ENCODE measurements around the gene RAE1.

RAE1 gene

GRCh38 chr20:57401565-57401918 lies 50.5 kb downstream of the RAE1 start:
- no peak for FAIRE-seq

GRCh38 chr20:57402206-57403125 lies 51.4 kb downstream of the RAE1 start:
- FAIRE-seq: no peak

DNA sequence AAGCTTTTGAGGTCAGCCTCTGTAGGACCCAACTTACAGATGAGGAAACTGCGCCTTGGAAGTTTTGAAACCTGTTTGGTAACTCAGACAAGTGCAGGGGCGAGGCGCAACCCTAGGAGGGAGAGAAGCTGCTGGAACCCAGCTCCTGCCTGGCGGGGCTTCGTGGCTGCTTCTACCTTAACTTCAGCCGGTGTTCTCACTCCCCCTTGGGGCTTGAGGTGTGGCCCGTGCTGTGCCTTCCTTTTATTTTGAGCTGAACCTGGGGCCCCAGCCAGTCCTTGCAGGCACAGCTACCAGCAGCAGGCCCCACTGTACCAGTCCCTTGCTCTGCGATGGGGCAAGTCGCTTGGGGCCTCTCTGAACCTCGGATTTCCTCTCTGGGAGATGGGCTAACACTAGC lies 52.2 kb downstream of the RAE1 start:
- no peak for FAIRE-seq

- FAIRE-seq: no peak
Observed at GRCh38 chr20:57404006-57404405, 53.0 kb downstream of the RAE1 start.

DNA sequence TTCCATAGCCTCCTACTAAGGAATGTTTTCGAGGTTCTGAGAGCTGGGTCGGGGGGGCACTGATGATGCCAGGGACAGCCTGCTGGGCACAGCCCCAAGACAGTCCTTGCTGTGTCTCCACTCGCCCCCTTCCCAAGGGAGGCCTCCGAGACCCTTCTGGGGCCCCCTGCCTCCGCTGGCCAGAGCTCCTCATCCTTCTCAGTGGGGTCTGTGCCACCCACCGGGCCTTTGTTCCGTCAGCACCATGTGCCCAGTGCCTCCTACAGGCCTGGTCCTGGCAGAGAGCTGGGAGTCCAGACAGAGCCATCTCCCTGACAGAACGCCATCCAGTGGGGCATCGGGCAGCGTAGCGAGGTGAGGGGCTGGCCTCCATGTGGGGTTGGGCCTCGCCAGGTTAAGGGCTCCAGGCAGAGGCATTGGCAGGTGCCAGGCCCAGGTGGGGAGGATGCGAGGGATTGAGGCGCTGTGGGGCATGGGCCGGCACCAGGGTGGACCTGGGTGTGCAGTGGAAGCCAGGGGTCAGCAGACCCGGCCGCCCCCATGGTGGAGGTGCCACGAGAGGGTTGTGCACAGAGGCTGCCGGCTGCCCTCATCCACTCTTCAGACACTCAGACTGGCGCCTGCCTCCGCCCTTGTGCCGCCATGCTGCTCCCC lies 53.5 kb downstream of the RAE1 start:
- no peak for FAIRE-seq

DNA sequence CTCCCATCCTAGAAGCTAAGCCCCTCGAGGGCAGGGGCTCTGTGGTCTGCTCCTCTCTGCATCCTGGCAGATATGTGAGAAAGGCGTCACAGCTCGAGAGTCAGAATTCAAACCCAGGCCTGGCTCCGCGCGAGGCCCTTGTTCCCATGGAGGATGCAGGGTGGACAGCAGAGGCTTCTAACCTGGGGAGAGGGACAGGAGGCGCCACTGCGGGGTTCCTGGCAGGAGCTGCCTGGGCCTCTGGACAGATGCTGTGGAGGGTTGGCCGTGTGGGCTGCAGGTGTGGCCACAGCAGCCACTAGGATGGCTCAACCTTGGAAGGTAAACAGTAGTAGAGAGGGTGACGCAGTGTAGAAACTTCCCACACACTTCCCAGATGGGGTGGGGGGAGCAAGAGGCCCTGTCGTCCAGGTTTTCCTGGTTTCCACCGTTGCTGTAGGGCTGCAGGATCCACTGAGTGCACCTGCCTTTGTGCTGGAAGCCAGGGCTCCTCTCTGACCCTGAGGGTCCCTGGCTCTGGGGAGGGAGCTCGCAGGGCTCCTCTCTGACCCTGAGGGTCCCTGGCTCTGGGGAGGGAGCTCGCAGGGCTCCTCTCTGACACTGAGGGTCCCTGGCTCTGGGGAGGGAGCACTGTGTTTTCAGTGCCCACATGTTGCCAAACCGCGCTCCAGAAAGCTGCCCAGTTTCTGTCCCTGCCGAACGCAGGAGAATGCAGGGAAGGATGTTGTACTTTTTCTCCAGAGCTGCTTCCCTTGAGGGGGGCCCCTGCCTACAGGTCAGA lies 54.4 kb downstream of the RAE1 start:
- no peak for FAIRE-seq

GRCh38 chr20:57407541-57407956 lies 56.5 kb downstream of the RAE1 start:
- FAIRE-seq: no peak

- FAIRE-seq: no peak
Observed at GRCh38 chr20:57408131-57408530, 57.1 kb downstream of the RAE1 start.

GRCh38 chr20:57408536-57409233 lies 57.6 kb downstream of the RAE1 start:
- FAIRE-seq: no peak

DNA sequence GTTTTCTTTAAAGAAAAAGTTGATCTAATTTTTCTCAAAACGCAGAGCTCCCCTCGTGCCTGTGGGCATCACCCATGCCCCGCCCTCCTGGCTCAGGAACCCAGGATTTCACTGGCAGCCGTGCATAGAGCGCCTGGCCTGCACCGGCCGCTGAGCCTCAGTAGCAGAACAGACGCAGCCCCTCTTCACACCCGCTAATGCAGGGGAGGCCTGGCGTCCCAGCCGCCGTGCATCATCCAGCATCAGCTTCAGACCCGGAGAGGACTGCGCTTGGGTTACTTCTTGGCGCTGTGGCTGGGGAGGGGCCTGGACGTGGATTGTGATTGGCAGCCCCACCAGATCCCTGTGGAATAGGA lies 58.2 kb downstream of the RAE1 start:
- no peak for FAIRE-seq

DNA sequence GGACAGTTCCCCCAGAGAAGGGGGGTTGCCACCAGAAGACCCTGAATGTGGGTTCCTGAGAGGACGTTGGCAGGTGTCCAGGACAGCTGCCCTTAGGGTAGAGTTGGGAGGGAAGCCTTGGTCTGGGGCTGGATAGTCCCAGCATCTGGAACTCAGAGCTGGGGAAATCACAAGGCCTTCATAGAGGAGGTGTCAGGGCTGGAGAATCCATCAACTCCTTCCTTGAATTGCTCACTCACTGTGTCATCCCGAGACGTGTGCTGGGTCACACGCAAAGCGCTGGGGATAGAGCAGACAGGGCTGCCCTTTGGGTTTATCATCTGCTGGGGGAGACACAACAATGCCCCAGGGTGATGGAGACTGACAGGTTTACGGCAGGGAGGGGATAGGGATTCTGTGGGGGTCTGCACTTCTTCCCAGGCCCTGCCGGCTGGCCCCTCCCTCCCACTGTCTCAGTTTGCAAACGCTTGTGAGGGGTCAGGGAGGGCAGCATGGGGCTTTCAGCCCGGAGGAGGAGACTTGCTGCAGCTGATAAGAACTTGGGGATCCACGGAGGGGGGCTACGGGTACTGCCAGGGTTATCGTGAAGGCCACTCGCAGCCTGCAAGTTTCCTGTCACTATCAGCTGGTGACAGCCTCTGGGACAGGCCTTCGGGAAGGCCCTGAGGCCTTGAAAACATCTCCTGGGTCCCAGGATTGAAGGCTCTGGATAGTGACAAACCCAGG lies 58.8 kb downstream of the RAE1 start:
- FAIRE-seq: no peak

DNA sequence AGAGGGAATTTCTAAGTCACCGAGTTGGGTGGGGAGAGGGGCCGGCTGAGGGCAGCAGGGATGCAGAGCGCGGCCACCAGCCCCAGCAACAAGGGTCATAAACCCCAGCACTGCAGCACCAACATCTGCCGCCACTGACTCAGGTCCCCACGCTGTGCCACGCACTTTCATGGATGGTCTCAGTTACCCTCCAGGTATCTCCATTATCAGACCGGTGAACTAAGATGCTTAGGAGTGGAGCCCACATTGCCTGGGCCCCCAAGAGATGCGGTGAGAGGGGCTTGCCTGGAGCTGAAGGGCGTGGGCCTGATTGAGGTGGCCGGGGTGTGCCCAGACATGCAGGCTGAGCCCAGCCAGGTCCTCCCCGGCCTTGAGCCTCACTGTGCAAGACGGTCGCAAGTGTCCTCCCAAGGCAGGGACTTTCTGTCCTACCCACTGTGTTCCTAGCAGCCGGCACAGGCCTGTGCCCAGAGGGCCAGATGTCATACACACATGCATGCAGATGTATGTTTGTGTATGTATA lies 59.4 kb downstream of the RAE1 start:
- FAIRE-seq: no peak

GRCh38 chr20:57410924-57411323 lies 59.9 kb downstream of the RAE1 start:
- no peak for FAIRE-seq

GRCh38 chr20:57411406-57412283 lies 60.6 kb downstream of the RAE1 start:
- FAIRE-seq: no peak

DNA sequence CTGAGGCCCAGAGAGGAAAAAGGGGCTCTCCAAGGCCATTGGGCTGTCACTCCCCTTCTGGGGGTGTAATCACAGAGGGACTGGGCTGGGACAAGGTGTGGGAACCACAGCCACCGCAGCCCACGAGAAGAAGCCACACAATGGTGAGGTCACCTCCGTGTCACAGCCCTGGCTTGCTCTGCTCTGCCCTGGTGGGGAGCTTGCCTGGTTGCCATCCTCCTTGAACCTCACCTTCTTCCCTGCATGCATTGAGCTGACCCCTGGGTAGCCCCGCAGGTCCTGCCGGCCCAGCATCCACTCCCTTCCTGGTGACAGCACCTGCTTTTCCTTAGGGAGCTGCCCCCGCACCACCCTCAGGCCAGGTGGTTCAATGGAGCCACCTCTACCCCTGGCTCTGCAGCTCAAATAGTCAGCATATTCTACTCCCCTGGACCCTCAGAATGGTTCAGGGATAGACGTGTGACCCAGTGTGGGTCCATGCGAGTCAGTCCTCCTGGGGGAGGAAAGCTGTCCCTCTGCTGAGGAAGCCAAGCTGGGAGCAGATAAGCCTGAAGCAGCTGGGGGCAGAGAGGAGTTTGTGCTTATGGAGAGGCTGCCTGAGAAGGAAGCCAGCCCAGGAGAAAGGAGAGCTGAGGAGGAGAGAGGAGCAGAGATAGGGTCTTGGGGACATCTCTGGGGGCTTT lies 61.4 kb downstream of the RAE1 start:
- no peak for FAIRE-seq

GRCh38 chr20:57413986-57414385 lies 62.9 kb downstream of the RAE1 start:
- no peak for FAIRE-seq

DNA sequence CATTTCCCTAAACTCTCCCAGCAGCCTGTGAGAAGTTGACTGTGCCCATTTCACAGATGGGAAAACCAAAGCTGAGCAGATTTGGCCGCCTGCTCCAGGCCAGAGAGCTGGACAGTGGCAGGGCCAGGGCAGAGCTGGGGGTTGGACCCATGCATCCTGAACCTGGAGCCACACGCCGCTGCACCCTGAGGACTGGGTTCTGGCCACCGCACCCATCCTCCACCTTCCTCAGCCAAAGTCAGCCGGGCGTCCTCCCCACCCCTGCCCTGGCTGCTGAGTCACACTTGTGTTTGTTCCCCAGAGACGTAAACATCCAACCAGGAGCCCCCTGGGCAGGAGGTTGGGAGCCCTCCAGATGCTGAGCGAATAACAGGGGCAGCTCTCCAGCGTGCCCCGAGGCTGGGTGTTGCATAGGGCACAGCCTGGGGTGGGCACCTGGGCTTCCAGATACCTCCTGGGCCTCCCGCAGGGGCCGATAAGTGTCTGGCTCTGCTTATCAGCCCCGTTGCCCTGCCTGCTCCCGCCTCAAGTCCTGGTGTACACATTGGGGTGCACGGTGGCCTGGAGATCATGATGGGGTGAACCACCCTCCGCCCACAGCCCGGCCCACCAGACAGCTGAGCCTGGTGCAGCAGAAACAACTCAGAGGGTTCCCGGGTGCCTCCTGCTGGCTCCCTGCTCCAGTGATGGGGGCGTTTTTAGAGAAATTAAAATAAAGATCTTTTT lies 64.0 kb downstream of the RAE1 start:
- no peak for FAIRE-seq

DNA sequence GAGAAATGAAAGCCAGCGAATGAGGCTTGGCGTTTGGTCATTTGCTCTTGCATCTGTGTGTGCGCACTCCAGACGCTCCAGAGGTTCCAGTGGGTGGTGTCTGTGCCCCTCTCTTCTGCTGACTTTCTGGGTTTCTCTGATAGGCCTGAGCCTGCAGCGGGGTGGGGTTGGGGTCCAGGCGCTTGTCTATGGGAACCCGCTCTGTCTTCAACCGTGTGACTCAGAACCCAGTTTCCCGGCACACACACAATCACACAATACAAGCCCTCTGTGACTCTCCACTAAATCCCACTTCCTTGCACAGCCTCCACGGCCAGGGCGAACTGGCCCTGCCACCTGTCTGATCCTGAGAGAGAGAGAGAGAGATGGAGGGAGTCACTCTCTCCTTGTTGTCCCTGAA lies 64.7 kb downstream of the RAE1 start:
- FAIRE-seq: no peak

DNA sequence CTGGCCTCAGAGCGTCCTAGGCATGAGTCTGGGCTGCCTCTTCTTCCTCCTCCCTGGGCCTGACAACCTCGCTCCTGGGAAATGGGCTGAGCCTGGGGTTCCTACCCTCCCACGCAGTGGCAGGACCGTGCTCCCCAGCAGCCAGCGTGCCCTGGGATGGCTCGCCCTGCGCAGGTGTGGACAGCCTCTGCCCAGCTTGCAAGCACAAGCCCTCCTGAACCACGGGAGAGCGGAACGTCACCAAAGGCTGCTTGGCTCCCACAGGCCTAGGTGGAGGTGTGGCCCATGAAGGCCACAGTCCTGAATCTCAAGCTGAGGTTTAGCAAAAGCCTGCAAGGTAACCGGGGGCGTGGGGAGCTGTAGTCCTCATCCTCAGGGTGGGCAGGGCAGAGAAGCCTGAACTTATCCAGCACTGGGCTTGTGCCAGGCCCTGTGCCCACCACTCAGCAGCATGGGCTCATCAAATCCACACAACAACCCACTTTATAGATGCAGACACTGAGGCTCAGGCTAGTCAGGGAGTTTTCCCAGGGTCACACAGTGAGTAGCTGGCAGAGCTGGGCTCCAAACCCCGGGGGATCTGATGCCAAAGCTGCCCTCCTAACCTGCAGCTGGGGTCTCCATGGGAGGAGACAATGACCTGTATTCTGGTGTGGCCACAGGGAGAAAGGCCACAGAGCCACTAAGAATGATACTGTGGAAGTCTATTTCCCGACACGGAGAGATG lies 65.4 kb downstream of the RAE1 start:
- FAIRE-seq: no peak

Data from endometrium (tissue), 2 donors.